H9 (cell line): ENCODE results near the gene TMEM273. TPM values are rescaled to one million over a fixed set of nuclear protein-coding genes. Genes with fewer than 3 reads are reported as not detected.
A peak's percentile ranks its signal among the peaks of the same experiment; 100 is the strongest.

Experiments used
- DNase-seq: peaks from one replicate; pipeline ENCODE4 v3.0.0-alpha.2; 2017
- H2AFZ ChIP-seq: one replicate; pipeline ENCODE4 v1.6.1; 2013; ENCODE audit warnings: mild to moderate bottlenecking, low read length, control low read depth, moderate library complexity
- H2AK5ac ChIP-seq: 2 replicates; pipeline ENCODE4 v1.6.1; 2013; ENCODE audit warnings: low read length, control low read depth, mixed read lengths; ENCODE audit not compliant: insufficient read length
- H2BK120ac ChIP-seq: one replicate; pipeline ENCODE4 v1.6.1; 2013; ENCODE audit warnings: low read depth, mild to moderate bottlenecking, low read length, control low read depth, inconsistent platforms; ENCODE audit not compliant: poor library complexity, severe bottlenecking
- H2BK12ac ChIP-seq: 2 replicates; pipeline ENCODE4 v1.6.1; 2013; ENCODE audit warnings: low read length, control low read depth, mixed read lengths, low read depth; ENCODE audit not compliant: insufficient read length
- H2BK15ac ChIP-seq: 2 replicates; pipeline ENCODE4 v1.6.1; 2013; ENCODE audit warnings: low read depth, low read length, control low read depth
- H2BK20ac ChIP-seq: one replicate; pipeline ENCODE4 v1.6.1; 2013; ENCODE audit warnings: low read depth, mild to moderate bottlenecking, low read length, control low read depth, inconsistent platforms; ENCODE audit not compliant: poor library complexity, severe bottlenecking
- H2BK5ac ChIP-seq: 2 replicates; pipeline ENCODE4 v1.6.1; 2013; ENCODE audit warnings: low read length, control low read depth, mixed read lengths; ENCODE audit not compliant: insufficient read length
- H3K14ac ChIP-seq: 2 replicates; pipeline ENCODE4 v1.6.1; 2013; ENCODE audit warnings: low read length, control low read depth; ENCODE audit not compliant: insufficient read depth
- H3K18ac ChIP-seq: 2 replicates; pipeline ENCODE4 v1.6.1; 2013; ENCODE audit warnings: low read depth, mild to moderate bottlenecking, mixed read lengths, low read length, control low read depth; ENCODE audit not compliant: insufficient read length
- H3K23ac ChIP-seq: 2 replicates; pipeline ENCODE4 v1.6.1; 2013; ENCODE audit warnings: low read length, control low read depth, mixed read lengths, low read depth; ENCODE audit not compliant: insufficient read length
- H3K23me2 ChIP-seq: 2 replicates; pipeline ENCODE4 v1.6.1; 2013; ENCODE audit warnings: low read depth, mild to moderate bottlenecking, mixed read lengths, low read length, control low read depth; ENCODE audit not compliant: insufficient read length, poor library complexity, severe bottlenecking
- H3K27ac ChIP-seq: 2 replicates; pipeline ENCODE4 v1.5.1; 2013; ENCODE audit warnings: low read length, control low read depth, mixed read lengths, low read depth; ENCODE audit not compliant: insufficient read length
- H3K27me3 ChIP-seq: 2 replicates; pipeline ENCODE4 v1.6.1; 2013; ENCODE audit warnings: low read length, control low read depth, inconsistent platforms; ENCODE audit not compliant: insufficient read depth
- H3K4ac ChIP-seq: 2 replicates; pipeline ENCODE4 v1.6.1; 2013; ENCODE audit warnings: low read depth, mild to moderate bottlenecking, control low read depth, inconsistent platforms, low read length, moderate library complexity
- H3K4me1 ChIP-seq: 2 replicates; pipeline ENCODE4 v1.6.1; 2013; ENCODE audit warnings: low read length, control low read depth, inconsistent platforms; ENCODE audit not compliant: insufficient read depth
- H3K4me2 ChIP-seq: 2 replicates; pipeline ENCODE4 v1.6.1; 2013; ENCODE audit warnings: low read length, control low read depth, mixed read lengths; ENCODE audit not compliant: insufficient read length, insufficient read depth
- H3K56ac ChIP-seq: 2 replicates; pipeline ENCODE4 v1.6.1; 2013; ENCODE audit warnings: low read depth, mild to moderate bottlenecking, mixed read lengths, low read length, control low read depth; ENCODE audit not compliant: insufficient read length
- H3K79me1 ChIP-seq: 2 replicates; pipeline ENCODE4 v1.6.1; 2013; ENCODE audit warnings: low read depth, mild to moderate bottlenecking, moderate library complexity, low read length, control low read depth, inconsistent platforms; ENCODE audit not compliant: insufficient read depth, poor library complexity, severe bottlenecking
- H3K79me2 ChIP-seq: 2 replicates; pipeline ENCODE4 v1.6.1; 2013; ENCODE audit warnings: low read length, control low read depth, inconsistent platforms; ENCODE audit not compliant: insufficient read depth
- H3K9ac ChIP-seq: 2 replicates; pipeline ENCODE4 v1.6.1; 2013; ENCODE audit warnings: low read length, control low read depth, mixed read lengths; ENCODE audit not compliant: insufficient read length; ENCODE audit errors: extremely low read depth
- H3K9me3 ChIP-seq: one replicate; pipeline ENCODE4 v1.6.1; 2013; ENCODE audit warnings: low read depth, low read length, inconsistent platforms; ENCODE audit not compliant: control insufficient read depth
- H3T11ph ChIP-seq: one replicate; pipeline ENCODE4 v1.6.1; 2013; ENCODE audit warnings: mild to moderate bottlenecking, low read length, control low read depth, inconsistent platforms
- H4K20me1 ChIP-seq: one replicate; pipeline ENCODE4 v1.6.1; 2013; ENCODE audit not compliant: control insufficient read depth, insufficient read length, insufficient read depth
- H4K5ac ChIP-seq: 2 replicates; pipeline ENCODE4 v1.6.1; 2013; ENCODE audit warnings: low read depth, mild to moderate bottlenecking, mixed read lengths, low read length, control low read depth; ENCODE audit not compliant: insufficient read length
- H4K8ac ChIP-seq: replicated peaks from 2 replicates; pipeline ENCODE4 v1.6.1; 2013; ENCODE audit warnings: low read length, control low read depth, mixed read lengths, low read depth; ENCODE audit not compliant: insufficient read length
- H4K91ac ChIP-seq: 2 replicates; pipeline ENCODE4 v1.6.1; 2013; ENCODE audit warnings: low read depth, mild to moderate bottlenecking, moderate library complexity, mixed read lengths, low read length, control low read depth; ENCODE audit not compliant: insufficient read length
- H3K27ac Mint-ChIP-seq, 3 experiments: 2 replicates in 2 of 3; 3 replicates in 1 of 3; pipeline ENCODE4 v1.8.0; 2020 to 2021; ENCODE audit warnings: mixed read lengths in 3 of 3, mild to moderate bottlenecking in 1 of 3, moderate library complexity in 1 of 3
- H3K27me3 Mint-ChIP-seq: 2 replicates; pipeline ENCODE4 v1.8.0; 2021; ENCODE audit warnings: low read depth, mild to moderate bottlenecking, moderate library complexity, mixed read lengths
- H3K36me3 Mint-ChIP-seq, 3 experiments: 2 replicates in 2 of 3; 3 replicates in 1 of 3; pipeline ENCODE4 v1.8.0; 2020 to 2021; ENCODE audit warnings: low read depth in 3 of 3, mixed read lengths in 3 of 3; ENCODE audit not compliant: insufficient read depth in 1 of 3
- H3K4me1 Mint-ChIP-seq, 2 experiments: 2 replicates each; pipeline ENCODE4 v1.8.0; 2020; ENCODE audit warnings: mixed read lengths in 2 of 2
- H3K4me3 Mint-ChIP-seq, 2 experiments: 2 replicates in 1 of 2; 3 replicates in 1 of 2; pipeline ENCODE4 v1.8.0; 2020 to 2021; ENCODE audit warnings: mild to moderate bottlenecking in 2 of 2, mixed read lengths in 2 of 2, moderate library complexity in 1 of 2
- H3K9me3 Mint-ChIP-seq, 2 experiments: 2 replicates in 1 of 2; 3 replicates in 1 of 2; pipeline ENCODE4 v1.8.0; 2020; ENCODE audit warnings: mild to moderate bottlenecking in 2 of 2, mixed read lengths in 2 of 2, moderate library complexity in 1 of 2
- WGBS: extraction: QIAGEN DNeasy Blood & Tissue Kit; methylation state at CpG from one replicate; pipeline ENCODE4 v1.1.7; 2013; ENCODE audit warnings: missing lambda C conversion rate, low lambda C conversion rate, mixed read lengths; ENCODE audit not compliant: insufficient read length; ENCODE audit errors: extremely low coverage; 5-methylcytosine and 5-hydroxymethylcytosine counted together
- long read RNA-seq: library from polyadenylated mRNA; unstranded; transcript quantifications from one replicate; pipeline ENCODE4 v2.0.0, GENCODE V29; 2020
- total RNA-seq: library from RNA; stranded (reverse); gene quantifications from 2 replicates; pipeline ENCODE4 v1.2.1, GENCODE V29; 2021
- TF ChIP-seq, protein P1 (sequence below): fragments of 200-600 bp; sonication (generic); conservative IDR thresholded peaks from 3 replicates; pipeline ENCODE4 v1.8.0; 2021; ENCODE audit warnings: antibody characterized with exemption, mild to moderate bottlenecking

The TMEM273 gene, protein sequence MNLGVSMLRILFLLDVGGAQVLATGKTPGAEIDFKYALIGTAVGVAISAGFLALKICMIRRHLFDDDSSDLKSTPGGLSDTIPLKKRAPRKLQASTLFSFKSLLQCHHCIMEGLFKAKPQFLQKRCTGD
- not detected in 2 replicates for total RNA-seq
- long read RNA-seq = 0 reads

DNA sequence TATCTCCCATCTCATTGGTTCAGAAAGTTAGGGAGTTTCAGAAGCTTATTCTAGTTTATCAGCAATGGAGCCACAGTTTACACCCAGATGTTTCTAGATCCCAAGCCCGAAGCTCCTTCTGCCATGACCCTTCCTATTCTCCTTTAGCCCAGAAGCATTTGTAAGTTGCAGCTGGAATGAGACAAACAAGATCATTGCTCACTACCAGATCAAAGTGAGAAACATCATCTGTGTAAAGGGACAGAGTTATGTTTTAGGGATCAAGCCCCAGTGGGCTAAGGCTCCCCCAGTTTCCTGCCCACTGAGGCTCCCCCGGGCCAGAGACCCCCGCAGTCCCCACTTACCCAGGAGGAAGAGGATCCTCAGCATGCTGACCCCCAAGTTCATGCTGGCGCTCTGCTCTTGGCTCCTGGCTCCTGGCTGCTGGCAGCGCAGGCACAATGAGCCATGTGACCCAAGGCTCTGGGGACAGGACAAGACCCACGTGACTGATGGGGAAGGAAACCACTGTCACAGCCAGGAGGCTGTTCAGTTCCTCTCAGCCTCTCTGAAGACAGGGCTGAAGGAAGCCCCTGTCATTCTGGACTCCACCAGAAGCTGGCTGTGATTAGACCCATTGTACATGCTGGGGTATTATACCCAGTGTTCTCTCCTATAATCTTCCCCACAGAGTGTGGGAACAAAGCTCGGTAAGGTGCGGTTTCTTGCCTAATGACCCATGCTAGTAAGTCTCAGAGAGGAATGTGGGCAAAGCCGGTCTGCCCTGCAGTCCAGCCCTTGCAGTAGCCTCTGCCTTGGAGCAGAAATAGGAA is at the start of gene TMEM273:
Gene TMEM273, minus strand, starts transcription at position 442 of the 812 bp plus-strand sequence. Its CDS starts 55 bp downstream, at position 387.
- no peak for DNase-seq
- Histone ChIP-seq H3K18ac (no peak within 1 kb of the TSS), H2AFZ (no peak within 1 kb of the TSS), H3K9ac (no peak within 1 kb of the TSS), H3K9me3 (no peaks in the 10 kb centered on the region), H3K14ac (0 out of 2 replicates have a peak within 1 kb of the TSS, but pooled peaks have one; percentile 28), H2BK12ac (no peak within 1 kb of the TSS), H2BK5ac (no peak within 1 kb of the TSS), H3K23ac (no peak within 1 kb of the TSS), H4K91ac (no peak within 1 kb of the TSS), H3K79me1 (no peaks in the 10 kb centered on the region), H4K20me1 (no peaks in the 10 kb centered on the region), H3K23me2 (no peaks in the 10 kb centered on the region), H3K4ac (no peak within 1 kb of the TSS), H4K5ac (no peak within 1 kb of the TSS), H2BK120ac (no peak within 1 kb of the TSS), H4K8ac (no peak within 1 kb of the TSS), H3K4me1 (no peaks in the 10 kb centered on the region), H2BK20ac (no peak within 1 kb of the TSS), H3T11ph (no peak within 1 kb of the TSS), H3K79me2 (no peaks in the 10 kb centered on the region), H3K27me3 (no peaks in the 10 kb centered on the region), H3K56ac (no peak within 1 kb of the TSS), H3K27ac (no peak within 1 kb of the TSS), H3K4me2 (no peak within 1 kb of the TSS), H2BK15ac (no peak within 1 kb of the TSS), H2AK5ac (no peak within 1 kb of the TSS)
- Mint-ChIP-seq H3K9me3 (no peaks in the 10 kb centered on the region), H3K4me1 (peaks cover 2 to 3% of the 10 kb centered on the region in 2 experiments; a peak in 1 of 4 replicates), H3K4me3 (no peak within 1 kb of the TSS), H3K36me3 (no peaks in the 10 kb centered on the region), H3K27ac (peak within 1 kb of the TSS in 1 of 3 experiments; percentile 6; a peak in 1 of 7 replicates), H3K27me3 (peaks cover 7% of the 10 kb centered on the region)
- WGBS = no CpG with 5 or more reads among the region's 9 CpGs
- TF ChIP-seq, protein P1, sequence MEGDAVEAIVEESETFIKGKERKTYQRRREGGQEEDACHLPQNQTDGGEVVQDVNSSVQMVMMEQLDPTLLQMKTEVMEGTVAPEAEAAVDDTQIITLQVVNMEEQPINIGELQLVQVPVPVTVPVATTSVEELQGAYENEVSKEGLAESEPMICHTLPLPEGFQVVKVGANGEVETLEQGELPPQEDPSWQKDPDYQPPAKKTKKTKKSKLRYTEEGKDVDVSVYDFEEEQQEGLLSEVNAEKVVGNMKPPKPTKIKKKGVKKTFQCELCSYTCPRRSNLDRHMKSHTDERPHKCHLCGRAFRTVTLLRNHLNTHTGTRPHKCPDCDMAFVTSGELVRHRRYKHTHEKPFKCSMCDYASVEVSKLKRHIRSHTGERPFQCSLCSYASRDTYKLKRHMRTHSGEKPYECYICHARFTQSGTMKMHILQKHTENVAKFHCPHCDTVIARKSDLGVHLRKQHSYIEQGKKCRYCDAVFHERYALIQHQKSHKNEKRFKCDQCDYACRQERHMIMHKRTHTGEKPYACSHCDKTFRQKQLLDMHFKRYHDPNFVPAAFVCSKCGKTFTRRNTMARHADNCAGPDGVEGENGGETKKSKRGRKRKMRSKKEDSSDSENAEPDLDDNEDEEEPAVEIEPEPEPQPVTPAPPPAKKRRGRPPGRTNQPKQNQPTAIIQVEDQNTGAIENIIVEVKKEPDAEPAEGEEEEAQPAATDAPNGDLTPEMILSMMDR = no peak
